Stimulated activated CD4-positive, alpha-beta T cell treated with anti-CD3 and anti-CD28 coated beads, TNF-alpha, amount 100 ng/mL, for 4 hours (primary cell): ENCODE measurements around the gene SCN7A.
"Not testable (repeated sequence)": the region's sequence is repeated elsewhere in the genome, so short reads cannot be mapped to it uniquely, and the experiment has no call there.

Experiments used
- DNase-seq, 3 experiments: peaks; one replicate each; pipeline ENCODE4 v3.0.0-alpha.2; 2020; ENCODE audit warnings: low read depth in 3 of 3

SCN7A gene

DNA sequence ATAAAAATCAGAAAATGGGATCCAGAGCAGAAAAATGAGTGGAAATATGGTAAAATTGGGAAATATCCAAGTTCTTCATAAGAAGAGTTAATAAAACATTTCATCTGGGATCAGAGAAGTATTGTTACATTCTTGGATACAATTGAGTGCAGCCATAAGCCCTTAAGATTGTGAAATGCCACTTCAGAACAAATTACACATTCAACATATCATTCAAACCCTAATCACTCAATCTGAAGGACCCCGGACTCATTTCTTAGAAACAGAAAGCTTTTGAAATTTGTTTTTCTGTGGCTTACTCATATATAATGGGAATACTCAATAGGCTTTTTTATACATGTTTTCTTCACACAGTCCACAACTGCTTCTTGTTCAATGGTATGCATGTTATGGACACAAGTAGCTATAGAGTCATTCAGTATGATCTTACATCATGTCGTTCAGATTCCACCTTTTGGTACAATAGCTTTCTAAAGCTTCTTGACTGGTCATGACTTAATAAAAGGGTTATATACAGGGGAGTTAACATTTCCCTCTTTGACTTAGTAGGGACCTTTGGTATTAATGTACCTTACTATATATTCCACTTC, 39.9 kb downstream of the SCN7A start:
- no peak for DNase-seq

DNA sequence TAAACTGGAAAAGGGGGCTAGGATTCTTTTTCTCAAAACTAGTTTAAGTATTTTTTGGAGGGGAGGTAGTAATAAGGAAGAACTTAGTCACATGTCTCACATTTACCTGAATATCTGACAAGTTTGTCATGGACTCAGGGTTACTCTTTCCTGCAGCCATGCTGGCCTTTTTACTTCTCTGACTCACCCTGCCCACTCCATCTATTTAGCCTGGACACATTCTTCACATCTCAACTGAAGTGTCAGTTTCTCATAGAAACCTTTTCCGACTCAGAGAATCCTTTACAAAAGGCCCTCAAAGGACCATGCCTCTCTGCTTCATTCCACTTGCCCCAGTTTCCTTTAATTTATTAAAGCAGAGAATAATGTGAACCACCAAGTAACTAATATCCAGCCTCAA, 42.6 kb downstream of the SCN7A start:
- no peak for DNase-seq

DNA sequence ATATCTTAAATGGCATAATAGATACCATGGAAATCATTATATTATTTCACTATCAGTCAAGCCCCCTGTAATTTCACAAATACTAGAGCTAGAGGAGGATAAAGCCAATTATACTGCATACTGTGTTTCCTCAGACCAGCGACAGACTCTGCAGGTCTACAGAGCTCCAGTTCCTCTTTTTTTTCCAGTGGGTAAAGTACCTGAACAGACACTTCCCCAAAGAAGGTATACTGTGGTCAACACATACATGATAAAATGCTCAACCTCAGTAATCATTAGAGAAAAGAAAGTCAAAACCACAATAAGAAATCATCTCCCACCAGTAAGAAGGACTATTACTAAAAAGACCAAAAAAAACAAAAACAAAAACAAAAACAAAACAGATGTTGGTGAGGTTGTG, 44.6 kb downstream of the SCN7A start:
- DNase-seq = no peak

DNA sequence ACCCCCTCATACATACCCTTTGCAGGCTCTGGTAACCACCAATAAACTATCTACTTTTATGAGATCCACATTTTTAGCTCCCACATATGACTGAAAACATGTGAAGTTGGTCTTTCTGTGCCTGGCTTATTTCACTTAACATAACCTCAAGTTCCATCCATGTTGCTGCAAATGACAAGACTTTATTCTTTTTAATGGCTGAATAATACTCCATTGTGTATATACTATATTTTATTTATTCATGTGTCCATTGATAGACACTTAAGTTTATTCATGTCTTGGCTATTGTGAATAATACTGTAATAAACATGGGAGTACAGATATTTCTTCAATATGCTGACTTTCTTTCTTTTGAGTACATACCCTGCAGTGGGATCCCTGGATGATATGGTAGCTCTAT, 45.9 kb downstream of the SCN7A start:
- no peak for DNase-seq

DNA sequence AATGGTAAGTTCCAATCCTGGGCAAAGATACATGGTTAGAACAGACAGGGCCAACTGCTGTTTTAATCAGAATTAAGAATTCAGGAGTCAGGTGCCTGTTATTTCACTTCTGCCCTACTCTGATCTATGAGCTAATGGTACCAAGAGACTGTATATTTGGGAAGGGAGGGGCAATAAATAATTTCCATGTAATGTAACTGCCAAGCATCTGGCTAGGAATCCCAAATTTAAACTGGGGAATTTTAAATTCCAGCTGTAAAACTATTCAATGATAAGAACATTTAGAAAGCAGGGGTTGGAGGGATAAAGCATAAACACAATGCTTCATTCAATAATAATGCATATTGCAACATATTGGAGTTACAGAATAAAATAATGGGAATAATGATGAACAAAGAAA, 49.7 kb downstream of the SCN7A start:
- DNase-seq = no peak

DNA sequence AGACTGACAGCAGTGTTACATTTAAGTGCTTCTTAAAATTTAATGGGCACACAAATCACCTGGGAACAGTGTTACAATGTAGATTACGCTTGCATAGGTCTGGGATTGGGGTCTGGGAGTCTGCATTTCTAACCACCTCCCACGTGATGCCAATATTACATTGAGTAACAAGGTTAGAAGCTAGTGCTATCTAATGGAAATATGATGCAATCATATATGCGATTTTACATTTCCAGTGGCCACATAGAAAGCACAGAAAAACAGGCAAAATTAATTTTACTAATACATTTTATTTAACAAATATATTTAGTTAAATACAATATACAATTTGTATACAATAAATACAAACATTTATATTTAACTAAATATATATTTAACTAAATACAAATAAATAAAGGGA, 53.7 kb downstream of the SCN7A start:
- DNase-seq = no peak

DNA sequence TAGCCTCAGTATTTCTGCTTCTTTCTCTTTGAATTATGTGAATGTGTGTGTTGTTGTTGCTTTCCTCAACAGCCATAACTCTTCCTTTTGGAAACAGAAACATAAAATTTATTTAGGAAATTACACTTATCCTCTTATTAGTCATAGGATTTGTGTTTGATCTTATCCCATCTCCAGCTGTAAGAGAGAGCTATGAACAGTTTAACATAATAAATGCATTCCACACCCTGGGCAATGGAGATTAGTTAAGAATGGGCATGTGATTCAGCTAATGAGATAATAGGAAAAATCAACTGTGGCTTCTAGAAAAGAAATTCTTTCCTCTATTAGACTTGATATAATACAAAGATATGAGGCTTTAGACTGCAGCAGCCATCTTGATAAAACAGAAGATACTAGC, 55.0 kb downstream of the SCN7A start:
- no peak for DNase-seq

DNA sequence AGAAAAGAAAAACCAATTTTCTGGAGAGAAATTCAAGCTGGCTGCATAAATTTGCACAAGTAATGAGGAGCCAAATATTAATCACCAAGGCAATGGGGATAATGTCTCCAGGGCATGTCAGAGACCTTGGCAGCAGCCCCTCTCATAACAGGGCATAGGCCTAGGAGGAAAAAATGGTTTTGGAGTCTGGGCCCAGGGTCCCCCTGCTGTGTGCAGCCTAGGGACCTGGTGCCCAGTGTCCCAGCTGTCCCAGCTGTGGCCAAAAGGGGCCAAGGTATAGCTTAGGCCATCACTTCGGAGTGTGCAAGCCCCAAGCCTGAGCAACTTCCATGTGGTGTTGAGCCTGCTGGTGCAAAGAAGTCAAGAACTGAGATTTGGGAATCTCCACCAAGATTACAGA, 57.1 kb downstream of the SCN7A start:
- no peak for DNase-seq

DNA sequence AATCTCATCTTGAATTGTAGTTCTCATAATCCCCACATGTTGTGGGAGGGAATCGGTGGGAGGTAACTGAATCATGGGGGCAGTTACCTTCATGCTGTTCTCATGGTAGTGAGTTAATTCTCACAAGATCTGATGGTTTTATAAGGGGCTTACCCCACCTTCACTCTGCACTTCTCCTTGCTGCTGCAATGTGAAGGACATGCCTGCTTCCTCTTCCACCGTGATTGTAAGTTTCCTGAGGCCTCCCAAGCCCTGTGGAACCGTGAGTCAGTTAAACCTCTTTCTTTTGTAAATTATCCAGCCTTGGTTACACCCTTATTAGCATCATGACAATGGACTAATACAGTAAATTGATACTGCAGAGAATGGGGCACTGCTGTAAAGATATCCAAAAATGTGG, 57.9 kb downstream of the SCN7A start:
- DNase-seq = no peak

DNA sequence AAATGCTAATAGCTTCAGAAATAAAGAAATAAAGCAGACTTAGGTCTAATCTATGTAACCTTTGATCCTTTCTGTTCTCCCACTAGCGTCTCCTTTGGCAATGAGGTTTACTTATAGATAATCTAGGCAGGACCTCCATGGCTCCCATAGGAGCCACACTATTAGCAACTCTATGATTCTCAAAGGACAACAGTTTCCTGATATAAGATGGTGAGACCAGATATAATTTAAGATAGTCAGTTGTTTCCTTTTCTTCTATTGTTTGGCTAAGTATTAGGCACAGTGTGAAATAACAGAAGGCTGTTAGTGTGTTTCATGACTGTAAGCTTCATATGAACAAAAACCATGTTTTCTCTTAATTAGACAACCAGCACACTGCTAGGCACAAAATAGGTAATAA, 59.6 kb downstream of the SCN7A start:
- no peak for DNase-seq

DNA sequence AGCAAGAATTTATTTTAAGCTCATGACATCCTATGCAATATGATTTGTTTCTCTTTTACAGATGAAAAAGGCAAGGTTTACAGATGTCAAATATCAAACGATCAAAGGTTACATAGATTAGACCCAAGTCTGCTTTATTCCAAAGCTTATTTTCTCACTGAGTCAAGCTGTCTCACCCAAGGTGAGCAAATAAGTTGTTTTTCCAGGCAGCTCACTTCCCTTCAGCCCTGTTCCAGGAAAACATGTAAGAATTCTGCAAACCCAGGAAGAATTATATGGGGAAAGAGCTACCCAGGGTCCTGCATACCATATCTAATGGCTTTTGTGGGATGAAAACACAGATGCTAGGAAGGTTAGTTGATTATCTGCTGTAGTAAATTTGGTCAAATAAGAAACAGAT, 60.6 kb downstream of the SCN7A start:
- no peak for DNase-seq

DNA sequence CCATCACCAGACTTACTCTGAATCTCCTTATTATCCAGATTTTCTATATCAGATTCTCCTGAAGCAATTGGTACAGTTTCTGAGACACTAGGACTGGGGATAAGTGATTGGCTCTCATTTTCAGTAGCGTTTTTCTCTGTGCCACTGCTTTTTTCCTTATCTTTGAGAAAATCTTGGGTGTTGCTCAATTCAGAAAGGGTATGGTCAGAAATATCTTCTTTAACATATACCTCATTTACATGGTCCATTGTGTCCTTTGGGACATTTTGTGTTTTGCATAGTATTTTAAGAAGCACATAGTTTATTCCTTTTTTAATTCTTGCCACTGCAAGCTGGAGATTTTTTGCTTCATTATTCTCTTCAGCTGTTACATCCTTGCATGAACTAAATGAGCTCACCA, 61.7 kb downstream of the SCN7A start:
- DNase-seq = no peak

DNA sequence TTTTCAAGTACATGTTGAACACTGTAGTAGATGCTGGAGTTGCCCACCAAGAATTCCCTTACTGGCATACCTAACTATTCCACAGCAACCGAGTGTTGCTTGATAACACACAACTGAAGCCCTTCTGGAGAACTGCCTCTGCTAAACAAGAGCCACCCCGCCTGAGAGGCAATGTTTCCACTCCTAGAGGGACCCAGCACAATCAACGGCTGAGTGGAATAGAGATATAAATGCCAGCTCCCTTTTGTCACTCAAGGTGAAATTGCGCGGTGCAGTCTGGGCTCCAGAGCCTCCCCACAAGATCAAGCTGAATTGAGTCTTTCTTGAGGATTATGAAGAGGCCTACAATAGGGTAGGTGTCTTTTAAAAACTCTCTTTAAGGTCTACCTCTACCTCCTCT, 69.2 kb downstream of the SCN7A start:
- no peak for DNase-seq

DNA sequence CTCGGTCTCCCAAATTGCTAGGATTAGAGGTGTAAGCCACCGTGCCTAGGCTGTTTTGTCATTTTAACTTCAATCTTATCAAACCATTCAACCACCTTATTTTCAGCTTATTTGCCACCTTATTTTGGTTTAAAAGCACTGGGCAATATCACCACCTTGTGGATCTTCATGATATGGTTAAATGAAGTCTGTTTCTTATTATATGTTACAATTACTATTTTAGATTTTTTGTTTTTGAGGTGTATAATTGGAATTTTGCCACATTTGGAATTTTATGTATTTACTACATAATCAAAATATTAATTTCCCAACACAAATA, 74.5 kb downstream of the SCN7A start:
- no peak for DNase-seq

DNA sequence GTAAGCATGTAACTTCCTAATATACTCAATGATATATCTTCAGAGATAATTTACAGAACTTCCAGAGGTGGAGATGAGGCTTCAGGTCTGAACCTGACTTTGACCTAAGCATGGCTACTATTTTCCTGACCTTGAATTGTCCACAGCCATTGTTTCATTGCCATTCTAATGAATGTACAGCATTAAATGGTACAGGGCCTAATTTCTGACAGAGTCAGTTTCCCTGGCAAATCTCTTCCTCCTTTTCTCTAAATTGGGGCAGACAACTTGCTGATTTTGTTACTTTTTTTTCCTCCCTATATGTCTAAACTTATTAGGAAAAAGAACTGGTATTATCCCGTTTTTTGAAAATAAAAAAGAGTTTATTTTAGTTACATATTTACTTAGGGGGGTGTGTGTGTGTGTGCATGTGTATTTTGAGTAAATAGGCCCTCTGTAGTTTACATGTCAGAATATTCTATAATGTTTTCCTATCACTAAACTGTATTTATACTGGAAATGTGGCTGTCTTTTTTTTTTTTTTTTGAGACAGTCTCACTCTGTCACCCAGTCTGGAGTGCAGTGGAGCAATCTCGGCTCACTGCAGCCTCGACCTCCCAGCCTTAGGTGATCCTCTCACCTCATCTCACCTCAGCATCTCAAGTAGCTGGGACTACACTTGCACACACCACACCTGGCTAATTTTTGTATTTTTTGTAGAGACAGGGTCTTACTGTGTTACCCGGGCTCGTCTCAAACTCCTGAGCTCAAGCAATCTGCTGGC, 75.0 kb downstream of the SCN7A start:
- no peak for DNase-seq

DNA sequence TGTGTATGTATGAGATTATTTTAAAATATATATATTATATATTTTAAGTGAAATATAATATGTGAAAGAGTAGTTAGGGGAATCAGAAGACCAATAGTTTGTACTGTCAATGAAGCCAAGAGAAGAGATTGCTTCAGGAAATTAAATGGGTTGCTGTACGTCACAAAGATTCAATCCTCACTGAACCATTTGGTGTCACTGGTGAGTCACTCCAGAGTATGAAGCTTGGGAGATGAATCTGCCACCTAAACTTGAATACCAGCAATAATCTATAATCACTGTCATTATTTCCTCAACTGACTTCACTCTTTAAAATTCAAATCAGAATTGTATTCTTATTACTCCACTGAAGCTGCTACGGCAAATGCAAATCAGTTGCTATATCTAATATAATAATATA, 76.4 kb downstream of the SCN7A start:
- DNase-seq = no peak

DNA sequence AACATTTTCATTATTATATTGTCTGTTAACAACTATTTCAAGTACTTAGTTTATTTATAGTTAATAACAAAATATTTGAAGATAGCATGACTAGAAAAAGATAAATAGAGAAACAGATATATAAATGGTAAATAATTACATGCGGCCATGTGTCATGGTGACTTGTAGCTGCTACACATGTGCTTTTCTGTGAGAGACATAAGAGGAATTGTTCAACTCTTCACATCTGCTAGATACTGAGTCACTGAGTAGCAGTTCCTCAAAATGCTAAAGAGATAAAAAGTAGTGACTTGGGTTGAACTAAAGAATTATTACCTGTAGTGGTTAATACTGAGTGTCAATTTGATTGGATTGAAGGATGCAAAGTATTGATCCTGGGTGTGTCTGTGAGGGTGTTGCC, 80.8 kb downstream of the SCN7A start:
- DNase-seq = no peak

DNA sequence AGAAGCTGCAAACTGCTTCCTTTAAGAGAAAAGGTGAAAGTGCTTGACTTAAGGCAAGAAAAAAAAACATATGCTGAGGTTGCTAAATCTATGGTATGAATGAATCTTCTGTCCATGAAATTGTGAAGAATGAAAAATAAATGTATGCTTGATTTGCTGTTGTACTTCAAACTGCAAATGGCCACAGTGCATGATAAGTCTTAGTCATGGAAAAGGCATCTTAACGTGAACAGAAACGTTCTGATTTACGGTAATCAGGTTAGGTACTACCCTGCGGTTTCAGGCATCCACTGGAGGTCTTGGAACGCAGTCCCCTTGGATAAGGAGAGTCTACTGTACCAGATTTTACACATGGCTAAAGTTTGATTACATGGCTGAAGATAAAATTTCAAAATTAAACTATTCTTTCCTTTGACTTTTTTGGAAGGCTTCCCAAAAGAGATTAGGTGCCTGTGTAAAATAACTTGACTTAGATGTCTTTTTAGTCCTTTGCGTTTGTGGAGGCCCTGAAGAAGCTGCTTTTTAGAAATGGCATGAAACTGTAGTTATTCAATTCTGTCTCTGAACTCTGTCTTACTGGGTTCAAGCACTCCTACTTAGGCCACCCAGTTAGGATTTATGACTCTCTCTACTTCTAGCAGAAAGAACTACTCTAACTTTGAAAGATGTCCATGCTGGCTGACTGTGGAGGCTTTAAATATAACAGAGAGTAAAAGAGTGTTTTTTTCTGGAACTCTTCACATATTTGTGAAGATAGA, 82.4 kb downstream of the SCN7A start:
- no peak for DNase-seq

DNA sequence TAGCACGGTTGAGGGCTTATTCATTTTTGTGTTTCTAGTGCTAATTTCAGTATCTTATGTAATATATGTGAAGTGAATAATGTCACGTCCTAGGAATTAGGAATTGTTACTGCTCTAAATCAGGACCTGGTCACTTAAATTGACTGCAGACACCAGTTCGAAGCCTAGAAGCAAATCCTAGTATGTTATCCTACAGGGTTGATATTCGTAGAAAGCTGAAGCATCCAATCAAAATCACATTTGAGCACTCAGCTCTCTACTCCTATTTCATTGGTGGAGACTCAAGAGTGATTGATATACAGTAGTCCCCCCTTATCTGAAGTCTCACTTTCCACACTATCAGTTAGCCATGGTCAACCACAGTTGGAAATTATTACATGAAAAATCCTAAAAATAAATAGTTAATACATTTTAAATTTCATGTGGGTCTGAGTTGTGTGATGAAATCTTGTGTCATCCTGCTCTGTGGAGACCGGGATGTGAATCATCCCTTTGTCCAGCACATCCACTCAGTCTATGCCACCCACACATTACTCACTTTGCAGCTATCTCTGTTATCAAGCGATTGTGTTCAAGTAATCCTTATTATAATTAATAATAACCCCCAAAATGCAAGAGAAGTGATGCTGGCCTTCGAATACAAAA, 83.1 kb downstream of the SCN7A start:
- no peak for DNase-seq

DNA sequence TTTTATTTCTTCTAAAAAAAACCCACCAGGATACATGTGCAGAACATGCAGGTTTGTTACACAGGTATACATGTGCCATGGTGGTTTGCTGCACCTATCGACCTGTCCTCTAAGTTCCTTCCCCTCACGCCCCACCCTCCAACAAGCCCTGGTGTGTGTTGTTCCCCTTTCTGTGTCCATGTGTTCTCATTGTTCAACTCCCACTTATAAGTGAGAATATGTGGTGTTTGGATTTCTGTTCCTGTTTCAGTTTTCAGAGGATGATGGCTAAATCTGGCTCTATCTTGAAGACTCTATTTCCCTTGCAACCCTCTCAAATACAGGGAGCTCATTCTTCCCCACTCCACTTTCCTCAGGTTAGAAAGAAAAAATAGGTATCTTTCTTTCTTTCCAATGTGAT, 86.3 kb downstream of the SCN7A start:
- not testable (repeated sequence) for DNase-seq

DNA sequence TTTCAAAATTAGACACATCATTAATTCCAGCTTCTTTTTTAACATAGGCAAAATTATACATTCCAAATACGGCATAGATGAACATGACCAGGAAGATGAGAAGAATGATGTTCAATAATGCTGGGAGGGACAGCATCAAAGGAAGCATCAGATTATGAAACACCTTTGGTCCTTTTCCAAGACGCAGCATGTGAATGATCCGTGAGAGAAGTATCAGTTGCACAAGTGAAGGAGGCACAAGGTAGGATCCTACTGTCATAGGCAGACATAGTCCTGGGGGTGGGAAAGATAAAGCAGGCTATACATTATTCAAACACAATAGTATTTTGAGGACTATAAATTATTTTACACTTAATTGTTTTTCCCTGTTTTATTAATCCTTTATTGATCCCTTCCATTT, 87.7 kb downstream of the SCN7A start:
- no peak for DNase-seq

DNA sequence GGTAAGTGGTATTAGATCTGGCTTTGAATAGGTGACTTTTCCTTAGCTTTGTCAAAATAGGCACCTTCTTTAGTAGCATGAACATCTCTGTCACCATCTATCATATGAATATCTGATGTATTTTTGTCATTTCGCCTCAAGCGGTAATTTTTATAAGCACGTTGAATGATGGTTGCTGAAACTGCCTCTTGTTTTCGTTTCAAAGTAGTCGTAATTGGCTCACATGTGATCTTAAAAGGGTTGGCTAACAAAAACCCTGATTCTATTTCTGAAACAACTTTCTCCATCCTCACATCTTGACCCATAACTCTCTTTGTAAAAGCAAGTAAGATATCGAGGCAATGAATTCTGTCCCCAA, 88.5 kb downstream of the SCN7A start:
- DNase-seq = no peak
